ENCODE results near the gene CCL19. TPM values are rescaled to one million over a fixed set of nuclear protein-coding genes. Genes with fewer than 3 reads are reported as not detected.

The CCL19 gene
- total RNA-seq, 1 donor from 2014 or later, result 4.1 TPM

Other genes with a start within 250 kb of the CCL19 start
- gene FAM219A, start 232.7 kb downstream of the CCL19 start, total RNA-seq, result 24.0 TPM
- gene DNAI1, start 232.5 kb downstream of the CCL19 start, total RNA-seq, result 0.52 TPM
- 1.7 TPM for gene ENHO, start 168.3 kb downstream of the CCL19 start, total RNA-seq
- 23.0 TPM for gene CNTFR, start 101.6 kb downstream of the CCL19 start, total RNA-seq
- gene RPP25L, start 79.2 kb downstream of the CCL19 start, total RNA-seq, result 28.7 TPM
- 81.9 TPM for gene DCTN3, start 70.8 kb downstream of the CCL19 start, total RNA-seq
- not detected for gene ARID3C, start 62.2 kb downstream of the CCL19 start, total RNA-seq
- 77.1 TPM for gene SIGMAR1, start 53.5 kb downstream of the CCL19 start, total RNA-seq
- 63.6 TPM for gene GALT, start 44.6 kb downstream of the CCL19 start, total RNA-seq
- gene IL11RA, start 39.1 kb downstream of the CCL19 start, total RNA-seq, result 37.0 TPM
- not detected for gene CCL27, start 28.6 kb downstream of the CCL19 start, total RNA-seq
- gene CCL21, start 18.9 kb upstream of the CCL19 start, total RNA-seq, result 30.2 TPM